Measurements from ENCODE around the gene CYB5R4. TPM values are rescaled to one million over a fixed set of nuclear protein-coding genes. Genes with fewer than 3 reads are reported as not detected.

The CYB5R4 gene
- total and polyA plus RNA-seq, 2 experiments from 2014 or later = 5.2 to 14.5 TPM

DNA sequence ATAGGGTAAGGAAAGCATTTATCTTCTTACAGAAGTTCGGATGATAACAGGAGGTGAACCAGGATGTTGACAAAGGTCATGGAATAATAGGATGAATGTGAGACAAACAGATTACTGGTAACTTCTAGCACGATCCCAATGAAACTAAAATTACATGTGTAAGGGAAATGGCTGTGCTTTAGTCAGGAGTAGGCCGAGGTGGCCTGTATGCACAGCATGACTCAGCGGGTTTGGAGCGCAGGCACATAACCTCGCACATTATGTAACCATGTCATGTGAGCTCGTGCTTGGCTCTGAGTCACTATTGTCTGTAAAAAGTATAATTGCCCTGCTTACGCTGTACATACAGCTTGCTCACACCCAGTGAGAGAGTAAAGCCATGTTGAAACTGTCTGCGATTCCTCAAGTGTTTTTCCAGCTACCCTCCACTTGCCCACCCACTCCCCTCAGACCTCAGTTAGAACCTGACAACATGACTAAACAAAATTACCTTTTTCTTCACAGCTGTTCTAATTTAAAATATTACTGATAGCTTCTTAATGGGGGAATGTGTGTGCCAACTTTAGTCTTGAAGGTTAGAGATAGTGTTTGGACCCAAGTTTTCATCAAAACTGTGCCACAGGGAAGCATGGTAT is 8.2 kb downstream of the CYB5R4 start:
- DNase-seq (ENCODE audit: low read depth in 1 of 2, low spot score in 1 of 2) = peak in 1 of 2 donors; percentile 97
- Histone ChIP-seq H3K27me3 (no peaks in the 10 kb centered on the region), H3K9me3 (ENCODE audit: low read depth) (no peaks in the 10 kb centered on the region), H3K36me3 (peaks cover 9% of the 10 kb centered on the region), H3K27ac (no peak overlapping the region), H3K4me3 (no peak overlapping the region), H3K4me1 (ENCODE audit: low read depth) (no peaks in the 10 kb centered on the region)
- TF ChIP-seq, protein P1, sequence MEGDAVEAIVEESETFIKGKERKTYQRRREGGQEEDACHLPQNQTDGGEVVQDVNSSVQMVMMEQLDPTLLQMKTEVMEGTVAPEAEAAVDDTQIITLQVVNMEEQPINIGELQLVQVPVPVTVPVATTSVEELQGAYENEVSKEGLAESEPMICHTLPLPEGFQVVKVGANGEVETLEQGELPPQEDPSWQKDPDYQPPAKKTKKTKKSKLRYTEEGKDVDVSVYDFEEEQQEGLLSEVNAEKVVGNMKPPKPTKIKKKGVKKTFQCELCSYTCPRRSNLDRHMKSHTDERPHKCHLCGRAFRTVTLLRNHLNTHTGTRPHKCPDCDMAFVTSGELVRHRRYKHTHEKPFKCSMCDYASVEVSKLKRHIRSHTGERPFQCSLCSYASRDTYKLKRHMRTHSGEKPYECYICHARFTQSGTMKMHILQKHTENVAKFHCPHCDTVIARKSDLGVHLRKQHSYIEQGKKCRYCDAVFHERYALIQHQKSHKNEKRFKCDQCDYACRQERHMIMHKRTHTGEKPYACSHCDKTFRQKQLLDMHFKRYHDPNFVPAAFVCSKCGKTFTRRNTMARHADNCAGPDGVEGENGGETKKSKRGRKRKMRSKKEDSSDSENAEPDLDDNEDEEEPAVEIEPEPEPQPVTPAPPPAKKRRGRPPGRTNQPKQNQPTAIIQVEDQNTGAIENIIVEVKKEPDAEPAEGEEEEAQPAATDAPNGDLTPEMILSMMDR (IDR thresholded peaks at IDR 0.05; ENCODE audit: low read depth, low read length) = no peak

DNA sequence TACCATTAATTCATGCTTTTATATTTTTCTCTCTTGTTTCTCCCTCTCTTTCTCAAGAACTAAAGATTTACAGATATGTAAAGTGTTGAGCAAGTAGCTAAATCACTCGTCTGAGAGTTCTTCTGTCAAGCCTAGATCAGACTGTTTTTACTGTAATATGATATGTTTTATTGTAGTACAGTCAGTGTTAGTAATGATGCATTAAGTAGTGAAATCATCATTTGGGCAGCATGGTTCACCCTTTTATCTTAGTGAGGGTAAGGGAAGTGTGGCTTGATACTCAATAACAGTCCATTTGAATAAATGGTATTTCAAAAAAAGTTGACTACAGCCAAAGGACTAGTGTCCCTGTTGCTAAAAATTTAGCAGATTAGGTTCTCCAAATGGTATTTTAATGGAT is 9.2 kb downstream of the CYB5R4 start:
- H3K4me1 ChIP-seq (ENCODE audit: low read depth) = no peaks in the 10 kb centered on the region
- H3K9me3 ChIP-seq (ENCODE audit: low read depth) = no peaks in the 10 kb centered on the region
- peaks cover 9% of the 10 kb centered on the region for H3K36me3 ChIP-seq
- TF ChIP-seq, protein P1 (IDR thresholded peaks at IDR 0.05; ENCODE audit: low read depth, low read length) = no peak
- H3K27ac ChIP-seq = no peak overlapping the region
- DNase-seq (ENCODE audit: low read depth in 1 of 2, low spot score in 1 of 2) = peak in 1 of 2 donors; percentile 58
- H3K27me3 ChIP-seq = no peaks in the 10 kb centered on the region
- H3K4me3 ChIP-seq = no peak overlapping the region

DNA sequence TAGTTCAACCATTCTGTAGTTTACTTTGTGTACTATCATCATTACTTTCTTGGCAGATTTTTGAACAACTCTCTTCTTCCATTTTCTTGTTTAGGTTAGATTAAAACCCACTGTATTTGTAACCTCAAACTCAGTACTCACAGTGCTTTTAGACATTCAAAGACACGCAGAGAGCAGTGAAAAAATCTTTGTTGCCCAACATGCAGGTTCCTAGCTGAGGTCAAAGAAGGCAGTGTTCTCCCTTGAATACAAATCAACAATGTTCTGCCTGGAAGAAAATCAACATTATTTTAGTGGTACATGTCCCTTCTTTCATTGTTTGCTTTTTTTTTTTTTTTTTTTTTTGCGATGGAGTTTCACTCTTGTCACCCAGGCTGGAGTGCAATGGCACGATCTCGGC is 11.2 kb downstream of the CYB5R4 start:
- Histone ChIP-seq H3K4me3 (no peak overlapping the region), H3K27ac (no peak overlapping the region), H3K4me1 (ENCODE audit: low read depth) (no peaks in the 10 kb centered on the region), H3K36me3 (no peaks in the 10 kb centered on the region), H3K9me3 (ENCODE audit: low read depth) (no peaks in the 10 kb centered on the region), H3K27me3 (no peaks in the 10 kb centered on the region)
- no peak for DNase-seq (ENCODE audit: low read depth in 1 of 2, low spot score in 1 of 2)
- TF ChIP-seq, protein P1 (IDR thresholded peaks at IDR 0.05; ENCODE audit: low read depth, low read length) = no peak

DNA sequence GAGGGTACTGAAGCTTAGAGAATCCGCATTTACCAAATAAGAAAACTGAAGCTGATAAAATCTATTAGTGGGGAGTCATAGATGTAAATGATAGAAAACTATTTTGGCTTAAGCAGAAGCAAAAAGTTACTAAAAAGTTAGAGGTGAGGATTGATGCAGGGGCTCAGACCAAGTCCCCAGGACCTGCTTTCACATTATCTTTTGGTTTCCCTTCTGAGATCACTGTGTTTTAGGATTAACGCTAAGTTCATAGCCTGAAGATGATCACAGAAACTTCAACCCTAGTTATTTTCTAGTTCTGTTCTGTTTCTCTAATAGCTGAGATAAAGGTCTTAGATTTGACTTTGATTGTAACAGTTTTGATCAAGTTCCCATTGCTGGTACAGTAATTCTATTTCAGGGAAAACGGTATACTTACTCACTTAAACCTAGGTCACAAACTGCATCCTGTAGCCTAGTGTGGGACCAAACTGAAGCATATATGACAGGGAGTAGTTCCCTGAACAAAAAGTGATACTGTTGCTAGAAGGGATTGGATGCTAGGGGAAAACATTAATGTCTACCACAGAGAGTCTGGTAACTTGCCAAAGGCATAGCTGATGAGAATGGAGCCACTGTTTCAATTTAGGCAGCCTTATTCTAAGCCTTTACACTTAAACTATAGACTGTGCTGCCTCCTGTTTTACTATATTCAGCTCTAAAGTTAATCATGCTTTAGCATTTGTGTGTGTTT is 13.1 kb downstream of the CYB5R4 start:
- H3K4me1 ChIP-seq (ENCODE audit: low read depth) = no peaks in the 10 kb centered on the region
- no peak overlapping the region for H3K4me3 ChIP-seq
- H3K9me3 ChIP-seq (ENCODE audit: low read depth) = no peaks in the 10 kb centered on the region
- no peaks in the 10 kb centered on the region for H3K27me3 ChIP-seq
- TF ChIP-seq, protein P1 (IDR thresholded peaks at IDR 0.05; ENCODE audit: low read depth, low read length) = no peak
- DNase-seq (ENCODE audit: low read depth in 1 of 2, low spot score in 1 of 2) = peak in 1 of 2 donors; percentile 46
- H3K27ac ChIP-seq = no peak overlapping the region
- no peaks in the 10 kb centered on the region for H3K36me3 ChIP-seq

DNA sequence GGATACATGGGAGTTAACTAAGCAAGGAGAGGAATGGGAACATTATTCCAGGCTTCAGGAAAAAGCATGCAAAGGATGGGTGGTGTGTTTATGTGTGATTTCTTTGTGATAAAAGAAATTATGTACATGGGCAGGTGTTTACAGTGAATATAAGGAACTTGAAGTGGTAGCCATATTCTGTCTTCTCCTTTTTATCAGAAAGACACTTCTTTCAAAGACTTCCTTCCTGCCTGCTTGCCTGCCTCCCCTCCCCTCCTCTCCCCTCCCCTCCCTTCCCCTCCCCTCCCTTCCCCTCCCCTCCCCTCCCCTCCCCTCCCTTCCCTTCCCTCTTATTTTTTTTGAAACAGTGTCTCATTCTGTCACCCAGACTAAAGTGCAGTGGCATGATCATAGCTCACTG is 14.4 kb downstream of the CYB5R4 start:
- H3K36me3 ChIP-seq = no peaks in the 10 kb centered on the region
- TF ChIP-seq, protein P1 (IDR thresholded peaks at IDR 0.05; ENCODE audit: low read depth, low read length) = no peak
- H3K9me3 ChIP-seq (ENCODE audit: low read depth) = no peaks in the 10 kb centered on the region
- H3K27ac ChIP-seq = no peak overlapping the region
- DNase-seq (ENCODE audit: low read depth in 1 of 2, low spot score in 1 of 2) = no peak
- H3K4me1 ChIP-seq (ENCODE audit: low read depth) = no peaks in the 10 kb centered on the region
- no peaks in the 10 kb centered on the region for H3K27me3 ChIP-seq
- H3K4me3 ChIP-seq = no peak overlapping the region

Data from cardiac muscle cell (in vitro differentiated cells and primary cell).